ENCODE measurements around the gene FMNL2.
"Not testable (repeated sequence)": the region's sequence is repeated elsewhere in the genome, so short reads cannot be mapped to it uniquely, and the experiment has no call there.

FMNL2 gene

GRCh38 chr2:152518641-152519580, 183.9 kb downstream of the FMNL2 start:
- no peak overlapping the region for H3K27ac ChIP-seq

GRCh38 chr2:152519581-152519952, 184.6 kb downstream of the FMNL2 start:
- DNase-seq (ENCODE audit: low read depth, low spot score): no peak
- Histone ChIP-seq H3K27ac (no peak overlapping the region), H3K9ac (ENCODE audit: insufficient read length) (no peak overlapping the region), H3K4me3 (no peak overlapping the region), H3K36me3 (ENCODE audit: insufficient read depth, low read length) (no peaks in the 10 kb centered on the region), H3K9me3 (ENCODE audit: low read depth, low read length) (no peaks in the 10 kb centered on the region)
- no peak for TF ChIP-seq EZH2 (IDR thresholded peaks at IDR 0.05)
- no peak for TF ChIP-seq POLR2AphosphoS5 (IDR thresholded peaks at IDR 0.05; ENCODE audit: borderline replicate concordance, low read depth, low read length)
- TF ChIP-seq FOXP2 (optimal IDR thresholded peaks at IDR 0.05; ENCODE audit: control extremely low read depth, extremely low read length, insufficient read depth): no peak

More at GRCh38 chr2:152518641-152519580, 183.9 kb downstream of the FMNL2 start:
- H3K9ac ChIP-seq (ENCODE audit: insufficient read length): no peak overlapping the region
- H3K36me3 ChIP-seq (ENCODE audit: insufficient read depth, low read length): no peaks in the 10 kb centered on the region
- H3K4me3 ChIP-seq: no peak overlapping the region
- no peaks in the 10 kb centered on the region for H3K9me3 ChIP-seq (ENCODE audit: low read depth, low read length)
- DNase-seq (ENCODE audit: low read depth, low spot score): no peak
- TF ChIP-seq FOXP2 (optimal IDR thresholded peaks at IDR 0.05; ENCODE audit: control extremely low read depth, extremely low read length, insufficient read depth) (no peak), EZH2 (IDR thresholded peaks at IDR 0.05) (no peak), POLR2AphosphoS5 (IDR thresholded peaks at IDR 0.05; ENCODE audit: borderline replicate concordance, low read depth, low read length) (no peak)

GRCh38 chr2:152520759-152521158, 185.8 kb downstream of the FMNL2 start:
- no peaks in the 10 kb centered on the region for H3K36me3 ChIP-seq (ENCODE audit: insufficient read depth, low read length)
- H3K27ac ChIP-seq: no peak overlapping the region
- H3K4me3 ChIP-seq: no peak overlapping the region
- no peak overlapping the region for H3K9ac ChIP-seq (ENCODE audit: insufficient read length)
- no peak for DNase-seq (ENCODE audit: low read depth, low spot score)
- TF ChIP-seq EZH2 (IDR thresholded peaks at IDR 0.05) (no peak), POLR2AphosphoS5 (IDR thresholded peaks at IDR 0.05; ENCODE audit: borderline replicate concordance, low read depth, low read length) (no peak), FOXP2 (optimal IDR thresholded peaks at IDR 0.05; ENCODE audit: control extremely low read depth, extremely low read length, insufficient read depth) (no peak)
- no peaks in the 10 kb centered on the region for H3K9me3 ChIP-seq (ENCODE audit: low read depth, low read length)

GRCh38 chr2:152522446-152522845, 187.5 kb downstream of the FMNL2 start:
- not testable (repeated sequence) for DNase-seq (ENCODE audit: low read depth, low spot score); H3K9ac ChIP-seq (ENCODE audit: insufficient read length); H3K9me3 ChIP-seq (ENCODE audit: low read depth, low read length); H3K4me3 ChIP-seq; H3K27ac ChIP-seq; H3K36me3 ChIP-seq (ENCODE audit: insufficient read depth, low read length)

GRCh38 chr2:152523091-152523490, 188.1 kb downstream of the FMNL2 start:
- Histone ChIP-seq H3K9me3 (ENCODE audit: low read depth, low read length) (no peaks in the 10 kb centered on the region), H3K4me3 (no peak overlapping the region), H3K9ac (ENCODE audit: insufficient read length) (no peak overlapping the region), H3K36me3 (ENCODE audit: insufficient read depth, low read length) (no peaks in the 10 kb centered on the region), H3K27ac (no peak overlapping the region)
- TF ChIP-seq FOXP2 (optimal IDR thresholded peaks at IDR 0.05; ENCODE audit: control extremely low read depth, extremely low read length, insufficient read depth) (no peak), POLR2AphosphoS5 (IDR thresholded peaks at IDR 0.05; ENCODE audit: borderline replicate concordance, low read depth, low read length) (no peak), EZH2 (IDR thresholded peaks at IDR 0.05) (no peak)
- DNase-seq (ENCODE audit: low read depth, low spot score): no peak

- TF ChIP-seq FOXP2 (optimal IDR thresholded peaks at IDR 0.05; ENCODE audit: control extremely low read depth, extremely low read length, insufficient read depth) (no peak), POLR2AphosphoS5 (IDR thresholded peaks at IDR 0.05; ENCODE audit: borderline replicate concordance, low read depth, low read length) (no peak), EZH2 (IDR thresholded peaks at IDR 0.05) (no peak)
- no peaks in the 10 kb centered on the region for H3K9me3 ChIP-seq (ENCODE audit: low read depth, low read length)
- H3K4me3 ChIP-seq: no peak overlapping the region
- no peak overlapping the region for H3K9ac ChIP-seq (ENCODE audit: insufficient read length)
- no peak overlapping the region for H3K27ac ChIP-seq
- no peaks in the 10 kb centered on the region for H3K36me3 ChIP-seq (ENCODE audit: insufficient read depth, low read length)
- DNase-seq (ENCODE audit: low read depth, low spot score): no peak
Measured at GRCh38 chr2:152525277-152525838, 190.4 kb downstream of the FMNL2 start.

- H3K36me3 ChIP-seq (ENCODE audit: insufficient read depth, low read length): no peaks in the 10 kb centered on the region
- no peaks in the 10 kb centered on the region for H3K9me3 ChIP-seq (ENCODE audit: low read depth, low read length)
- TF ChIP-seq POLR2AphosphoS5 (IDR thresholded peaks at IDR 0.05; ENCODE audit: borderline replicate concordance, low read depth, low read length): no peak
- no peak for TF ChIP-seq EZH2 (IDR thresholded peaks at IDR 0.05)
- TF ChIP-seq FOXP2 (optimal IDR thresholded peaks at IDR 0.05; ENCODE audit: control extremely low read depth, extremely low read length, insufficient read depth): no peak
- H3K4me3 ChIP-seq: no peak overlapping the region
- H3K9ac ChIP-seq (ENCODE audit: insufficient read length): no peak overlapping the region
- no peak overlapping the region for H3K27ac ChIP-seq
- no peak for DNase-seq (ENCODE audit: low read depth, low spot score)
Measured at GRCh38 chr2:152529420-152530115, 194.6 kb downstream of the FMNL2 start.

GRCh38 chr2:152532241-152532640, 197.3 kb downstream of the FMNL2 start:
- Histone ChIP-seq H3K9me3 (ENCODE audit: low read depth, low read length) (no peaks in the 10 kb centered on the region), H3K9ac (ENCODE audit: insufficient read length) (no peak overlapping the region), H3K27ac (no peak overlapping the region), H3K4me3 (no peak overlapping the region), H3K36me3 (ENCODE audit: insufficient read depth, low read length) (no peaks in the 10 kb centered on the region)
- TF ChIP-seq EZH2 (IDR thresholded peaks at IDR 0.05): no peak
- TF ChIP-seq POLR2AphosphoS5 (IDR thresholded peaks at IDR 0.05; ENCODE audit: borderline replicate concordance, low read depth, low read length): no peak
- no peak for TF ChIP-seq FOXP2 (optimal IDR thresholded peaks at IDR 0.05; ENCODE audit: control extremely low read depth, extremely low read length, insufficient read depth)
- no peak for DNase-seq (ENCODE audit: low read depth, low spot score)
